Neural cell (in vitro differentiated cells): Measurements from ENCODE around the gene PHOX2A. TPM values are rescaled to one million over a fixed set of nuclear protein-coding genes. Genes with fewer than 3 reads are reported as not detected.

Experiments used
- H2AFZ ChIP-seq: fragments of 200-600, 300-800 bp; sonication (generic), shearing (Covaris generic); 2 replicates; pipeline ENCODE4 v1.6.0; 2014; ENCODE audit warnings: low read depth, mild to moderate bottlenecking, antibody characterized with exemption, low read length, moderate library complexity
- H3F3A ChIP-seq: fragments of 200-600 bp; shearing (Covaris generic); 2 replicates; pipeline ENCODE4 v1.6.1; 2016; ENCODE audit warnings: mild to moderate bottlenecking, moderate library complexity, mixed read lengths, antibody characterized with exemption, low read length; ENCODE audit not compliant: insufficient read depth, poor library complexity, severe bottlenecking
- H3K27ac ChIP-seq: fragments of 200-600, 300-800 bp; sonication (generic), shearing (Covaris generic); 2 replicates; pipeline ENCODE4 v1.5.1; 2014; ENCODE audit warnings: mild to moderate bottlenecking, low read length, moderate library complexity
- H3K27me3 ChIP-seq: fragments of 300-800, 200-600 bp; sonication (generic), shearing (Covaris generic); 2 replicates; pipeline ENCODE4 v1.6.0; 2014; ENCODE audit warnings: mild to moderate bottlenecking, low read depth, low read length, moderate library complexity; ENCODE audit not compliant: insufficient read depth
- H3K36me3 ChIP-seq: fragments of 300-800, 200-600 bp; sonication (generic), shearing (Covaris generic); 2 replicates; pipeline ENCODE4 v1.5.1; 2014; ENCODE audit warnings: mild to moderate bottlenecking, antibody characterized with exemption, low read length, moderate library complexity; ENCODE audit not compliant: insufficient read depth
- H3K4me2 ChIP-seq: fragments of 300-800, 200-600 bp; sonication (generic), shearing (Covaris generic); 2 replicates; pipeline ENCODE4 v1.6.0; 2014; ENCODE audit warnings: mild to moderate bottlenecking, low read length
- H3K4me3 ChIP-seq: fragments of 300-800, 200-600 bp; sonication (generic), shearing (Covaris generic); 2 replicates; pipeline ENCODE4 v1.5.1; 2014; ENCODE audit warnings: mild to moderate bottlenecking, low read length, moderate library complexity
- H3K79me2 ChIP-seq: fragments of 200-600 bp; shearing (Covaris generic); replicated peaks from 2 replicates; pipeline ENCODE4 v1.6.0; 2014; ENCODE audit warnings: mild to moderate bottlenecking, low read length, moderate library complexity; ENCODE audit not compliant: insufficient read depth
- H3K9ac ChIP-seq: fragments of 300-800, 200-600 bp; sonication (generic), shearing (Covaris generic); 2 replicates; pipeline ENCODE4 v1.6.1; 2016; ENCODE audit warnings: mild to moderate bottlenecking, low read length, mixed read lengths
- H3K9me2 ChIP-seq: fragments of 200-600 bp; shearing (Covaris generic); 2 replicates; pipeline ENCODE4 v1.6.1; 2016; ENCODE audit warnings: mild to moderate bottlenecking, low read length, mixed read lengths; ENCODE audit not compliant: insufficient read depth
- H3K9me3 ChIP-seq: fragments of 200-600, 300-800 bp; sonication (generic), shearing (Covaris generic); 2 replicates; pipeline ENCODE4 v1.6.1; 2016; ENCODE audit warnings: mild to moderate bottlenecking, mixed run types, low read length, moderate library complexity, mixed read lengths
- H4K20me1 ChIP-seq: fragments of 200-600 bp; shearing (Covaris generic); 2 replicates; pipeline ENCODE4 v1.6.1; 2016; ENCODE audit warnings: mild to moderate bottlenecking, mixed run types; ENCODE audit not compliant: insufficient read depth
- EP300 ChIP-seq: fragments of 450-650 bp; conservative IDR thresholded peaks from 2 replicates; pipeline ENCODE4 v1.6.1; 2014; ENCODE audit warnings: antibody characterized with exemption, mild to moderate bottlenecking, moderate library complexity; ENCODE audit not compliant: poor library complexity, severe bottlenecking
- EZH2 ChIP-seq: fragments of 200-600, 300-800 bp; shearing (Covaris generic), sonication (generic); IDR thresholded peaks from 2 replicates; pipeline ENCODE4 v1.6.1; 2014; ENCODE audit warnings: antibody characterized with exemption, low read length, borderline replicate concordance, mild to moderate bottlenecking; ENCODE audit not compliant: insufficient read depth, poor library complexity, severe bottlenecking
- MXI1 ChIP-seq: fragments of 450-650 bp; conservative IDR thresholded peaks from 2 replicates; pipeline ENCODE4 v1.6.1; 2014; ENCODE audit warnings: antibody characterized with exemption, mild to moderate bottlenecking; ENCODE audit not compliant: poor library complexity, severe bottlenecking
- POLR2AphosphoS5 ChIP-seq: IDR thresholded peaks from 2 replicates; pipeline ENCODE4 v1.6.1; 2012
- RAD21 ChIP-seq: fragments of 450-650 bp; conservative IDR thresholded peaks from 2 replicates; pipeline ENCODE4 v1.6.1; 2014; ENCODE audit warnings: antibody characterized with exemption, mild to moderate bottlenecking, moderate library complexity
- SMC3 ChIP-seq: fragments of 450-650 bp; conservative IDR thresholded peaks from 2 replicates; pipeline ENCODE4 v1.6.1; 2014; ENCODE audit warnings: antibody characterized with exemption, mild to moderate bottlenecking, moderate library complexity; ENCODE audit not compliant: poor library complexity
- TAF1 ChIP-seq: IDR thresholded peaks from 2 replicates; pipeline ENCODE4 v1.6.1; 2012; ENCODE audit warnings: low read depth
- polyA plus RNA-seq: library from polyadenylated mRNA; depleted of rRNA; stranded (reverse); fragments of >200 nt; gene quantifications from 2 replicates; pipeline ENCODE4 v1.2.3, GENCODE V29; 2014
- TF ChIP-seq, protein P1 (sequence below): fragments of 450-650 bp; IDR thresholded peaks from 2 replicates; pipeline ENCODE4 v1.5.1; 2014; ENCODE audit warnings: antibody characterized with exemption, mild to moderate bottlenecking, moderate library complexity; ENCODE audit not compliant: poor library complexity, severe bottlenecking
- TF ChIP-seq, protein P2 (sequence below): IDR thresholded peaks from 2 replicates; pipeline ENCODE4 v1.6.1; 2012; ENCODE audit warnings: borderline replicate concordance

The PHOX2A gene
- polyA plus RNA-seq, 1 donor from 2014 or later = not detected

DNA sequence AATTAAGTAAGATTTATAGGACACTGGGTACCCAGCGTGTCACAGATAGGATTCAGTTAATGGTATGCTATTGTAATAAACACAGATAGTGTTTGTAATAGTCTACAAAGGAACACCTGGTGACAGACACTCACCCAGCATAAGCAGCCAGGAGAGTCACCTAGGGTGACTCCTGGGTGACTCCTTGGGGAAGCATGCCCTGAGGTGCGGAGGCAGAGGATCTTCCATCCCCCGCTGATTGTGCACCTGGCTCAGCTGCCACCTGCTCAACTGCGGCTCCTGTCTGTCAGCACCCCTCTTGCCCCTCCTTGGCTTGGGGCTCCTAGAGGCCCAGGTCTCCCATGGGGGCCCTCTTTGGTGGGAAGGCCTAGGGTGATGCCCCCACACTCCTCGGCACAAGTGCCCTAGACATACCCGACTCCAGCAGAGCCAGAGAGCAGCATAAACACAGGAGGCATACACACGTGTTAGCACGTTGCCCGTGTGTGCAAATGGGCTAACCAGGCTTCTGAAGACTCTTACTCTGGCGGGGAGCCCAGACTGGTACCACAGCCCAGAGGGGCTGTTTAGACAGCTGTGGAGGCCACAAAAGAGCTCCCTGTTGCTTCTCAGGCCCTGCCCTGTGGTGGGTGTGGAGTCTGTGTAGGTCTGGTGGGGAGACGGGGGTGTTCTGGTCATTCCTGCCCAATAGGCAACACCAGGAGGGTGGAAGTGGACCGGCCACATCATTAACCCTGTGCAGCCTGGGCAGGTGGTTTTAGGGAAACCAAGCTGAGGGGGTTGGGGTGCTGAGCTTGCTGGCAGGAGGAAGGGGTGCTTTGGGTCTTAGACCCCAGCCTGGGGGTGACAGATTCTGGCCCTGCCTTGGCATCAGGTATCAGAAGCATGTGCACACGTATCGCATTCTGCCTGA is 16.4 kb downstream of the PHOX2A start:
- Histone ChIP-seq H3K36me3 (no peaks in the 10 kb centered on the region), H3K9ac (no peak overlapping the region), H3K4me3 (no peak overlapping the region), H3K27me3 (peaks cover 30% of the 10 kb centered on the region), H4K20me1 (no peaks in the 10 kb centered on the region), H3K9me3 (no peaks in the 10 kb centered on the region), H3F3A (no peaks in the 10 kb centered on the region), H2AFZ (no peak overlapping the region), H3K4me2 (no peak overlapping the region), H3K27ac (no peak overlapping the region), H3K79me2 (peaks cover 13% of the 10 kb centered on the region), H3K9me2 (no peaks in the 10 kb centered on the region)
- TF ChIP-seq RAD21 = no peak
- TF ChIP-seq, protein P1, sequence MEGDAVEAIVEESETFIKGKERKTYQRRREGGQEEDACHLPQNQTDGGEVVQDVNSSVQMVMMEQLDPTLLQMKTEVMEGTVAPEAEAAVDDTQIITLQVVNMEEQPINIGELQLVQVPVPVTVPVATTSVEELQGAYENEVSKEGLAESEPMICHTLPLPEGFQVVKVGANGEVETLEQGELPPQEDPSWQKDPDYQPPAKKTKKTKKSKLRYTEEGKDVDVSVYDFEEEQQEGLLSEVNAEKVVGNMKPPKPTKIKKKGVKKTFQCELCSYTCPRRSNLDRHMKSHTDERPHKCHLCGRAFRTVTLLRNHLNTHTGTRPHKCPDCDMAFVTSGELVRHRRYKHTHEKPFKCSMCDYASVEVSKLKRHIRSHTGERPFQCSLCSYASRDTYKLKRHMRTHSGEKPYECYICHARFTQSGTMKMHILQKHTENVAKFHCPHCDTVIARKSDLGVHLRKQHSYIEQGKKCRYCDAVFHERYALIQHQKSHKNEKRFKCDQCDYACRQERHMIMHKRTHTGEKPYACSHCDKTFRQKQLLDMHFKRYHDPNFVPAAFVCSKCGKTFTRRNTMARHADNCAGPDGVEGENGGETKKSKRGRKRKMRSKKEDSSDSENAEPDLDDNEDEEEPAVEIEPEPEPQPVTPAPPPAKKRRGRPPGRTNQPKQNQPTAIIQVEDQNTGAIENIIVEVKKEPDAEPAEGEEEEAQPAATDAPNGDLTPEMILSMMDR = no peak
- TF ChIP-seq, protein P2, sequence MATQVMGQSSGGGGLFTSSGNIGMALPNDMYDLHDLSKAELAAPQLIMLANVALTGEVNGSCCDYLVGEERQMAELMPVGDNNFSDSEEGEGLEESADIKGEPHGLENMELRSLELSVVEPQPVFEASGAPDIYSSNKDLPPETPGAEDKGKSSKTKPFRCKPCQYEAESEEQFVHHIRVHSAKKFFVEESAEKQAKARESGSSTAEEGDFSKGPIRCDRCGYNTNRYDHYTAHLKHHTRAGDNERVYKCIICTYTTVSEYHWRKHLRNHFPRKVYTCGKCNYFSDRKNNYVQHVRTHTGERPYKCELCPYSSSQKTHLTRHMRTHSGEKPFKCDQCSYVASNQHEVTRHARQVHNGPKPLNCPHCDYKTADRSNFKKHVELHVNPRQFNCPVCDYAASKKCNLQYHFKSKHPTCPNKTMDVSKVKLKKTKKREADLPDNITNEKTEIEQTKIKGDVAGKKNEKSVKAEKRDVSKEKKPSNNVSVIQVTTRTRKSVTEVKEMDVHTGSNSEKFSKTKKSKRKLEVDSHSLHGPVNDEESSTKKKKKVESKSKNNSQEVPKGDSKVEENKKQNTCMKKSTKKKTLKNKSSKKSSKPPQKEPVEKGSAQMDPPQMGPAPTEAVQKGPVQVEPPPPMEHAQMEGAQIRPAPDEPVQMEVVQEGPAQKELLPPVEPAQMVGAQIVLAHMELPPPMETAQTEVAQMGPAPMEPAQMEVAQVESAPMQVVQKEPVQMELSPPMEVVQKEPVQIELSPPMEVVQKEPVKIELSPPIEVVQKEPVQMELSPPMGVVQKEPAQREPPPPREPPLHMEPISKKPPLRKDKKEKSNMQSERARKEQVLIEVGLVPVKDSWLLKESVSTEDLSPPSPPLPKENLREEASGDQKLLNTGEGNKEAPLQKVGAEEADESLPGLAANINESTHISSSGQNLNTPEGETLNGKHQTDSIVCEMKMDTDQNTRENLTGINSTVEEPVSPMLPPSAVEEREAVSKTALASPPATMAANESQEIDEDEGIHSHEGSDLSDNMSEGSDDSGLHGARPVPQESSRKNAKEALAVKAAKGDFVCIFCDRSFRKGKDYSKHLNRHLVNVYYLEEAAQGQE = no peak
- no peak for TF ChIP-seq EP300
- TF ChIP-seq SMC3 = no peak
- TF ChIP-seq MXI1 = no peak
- no peak for TF ChIP-seq TAF1
- no peak for TF ChIP-seq POLR2AphosphoS5
- TF ChIP-seq EZH2 = no peak

DNA sequence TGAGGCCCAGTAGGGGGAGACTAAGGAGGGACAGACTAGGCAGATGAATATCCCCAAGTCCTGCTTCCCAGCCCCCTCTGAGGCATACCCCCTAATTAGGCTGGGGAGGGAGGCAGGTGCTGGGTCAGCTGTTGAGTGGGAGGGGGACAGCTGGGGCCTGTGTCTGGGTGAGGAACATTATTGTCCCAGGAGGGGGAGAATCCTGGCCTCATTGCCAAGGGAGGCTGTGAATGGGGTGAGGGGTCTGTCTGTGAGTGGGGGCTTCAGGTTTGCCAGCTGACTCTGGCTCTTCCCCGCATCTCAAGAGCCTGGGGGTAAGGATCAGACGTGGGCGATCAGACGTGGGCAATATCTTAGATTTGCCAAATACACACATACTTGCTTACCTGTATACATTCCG is 17.3 kb downstream of the PHOX2A start:
- Histone ChIP-seq H3K27me3 (peaks cover 34% of the 10 kb centered on the region), H3K9me2 (no peaks in the 10 kb centered on the region), H3K36me3 (no peaks in the 10 kb centered on the region), H4K20me1 (no peaks in the 10 kb centered on the region), H3K79me2 (peaks cover 13% of the 10 kb centered on the region), H3K4me2 (no peak overlapping the region), H2AFZ (no peak overlapping the region), H3K27ac (no peak overlapping the region), H3K4me3 (no peak overlapping the region), H3K9ac (no peak overlapping the region), H3K9me3 (no peaks in the 10 kb centered on the region), H3F3A (no peaks in the 10 kb centered on the region)
- TF ChIP-seq, protein P1 = no peak
